ELF-1 (cell line): ENCODE measurements around the gene TUSC2.
A peak's percentile ranks its signal among the peaks of the same experiment; 100 is the strongest.

Experiments used
- DNase-seq: peaks from one replicate; pipeline ENCODE4 v3.0.0-alpha.2; 2016; ENCODE audit warnings: low read depth, low spot score

Gene TUSC2

GRCh38 chr3:50354850-50355249 lies 26.8 kb upstream of the TUSC2 start:
- no peak for DNase-seq

DNA sequence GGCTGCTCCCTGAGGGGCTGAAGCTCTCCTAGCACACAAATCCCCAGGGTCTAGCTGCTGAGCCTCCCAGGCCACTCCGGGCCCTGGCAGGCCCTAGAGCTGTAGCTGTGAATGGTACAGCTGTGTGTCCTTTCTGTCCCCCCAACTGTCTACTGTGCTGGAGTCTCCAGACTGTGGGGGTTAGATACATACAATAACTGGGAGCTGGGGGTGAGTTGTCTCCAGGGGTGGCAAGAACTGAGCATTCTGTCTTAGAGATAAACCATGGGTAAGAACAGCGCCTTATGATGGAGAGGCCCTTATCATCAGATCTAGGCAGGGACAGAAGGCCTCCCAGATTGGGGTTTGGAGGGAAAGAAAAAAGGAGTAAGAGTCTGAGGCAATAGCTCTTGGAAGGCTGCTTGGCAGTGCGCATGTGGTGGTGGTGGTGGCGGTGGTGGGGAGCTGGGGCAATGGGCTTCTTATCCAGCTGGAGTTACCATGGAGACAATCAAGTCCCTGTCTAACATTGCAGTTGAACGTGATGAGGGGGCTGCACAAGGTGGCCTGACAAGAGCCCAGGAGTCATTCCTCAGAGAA lies 26.3 kb upstream of the TUSC2 start:
- DNase-seq: no peak

DNA sequence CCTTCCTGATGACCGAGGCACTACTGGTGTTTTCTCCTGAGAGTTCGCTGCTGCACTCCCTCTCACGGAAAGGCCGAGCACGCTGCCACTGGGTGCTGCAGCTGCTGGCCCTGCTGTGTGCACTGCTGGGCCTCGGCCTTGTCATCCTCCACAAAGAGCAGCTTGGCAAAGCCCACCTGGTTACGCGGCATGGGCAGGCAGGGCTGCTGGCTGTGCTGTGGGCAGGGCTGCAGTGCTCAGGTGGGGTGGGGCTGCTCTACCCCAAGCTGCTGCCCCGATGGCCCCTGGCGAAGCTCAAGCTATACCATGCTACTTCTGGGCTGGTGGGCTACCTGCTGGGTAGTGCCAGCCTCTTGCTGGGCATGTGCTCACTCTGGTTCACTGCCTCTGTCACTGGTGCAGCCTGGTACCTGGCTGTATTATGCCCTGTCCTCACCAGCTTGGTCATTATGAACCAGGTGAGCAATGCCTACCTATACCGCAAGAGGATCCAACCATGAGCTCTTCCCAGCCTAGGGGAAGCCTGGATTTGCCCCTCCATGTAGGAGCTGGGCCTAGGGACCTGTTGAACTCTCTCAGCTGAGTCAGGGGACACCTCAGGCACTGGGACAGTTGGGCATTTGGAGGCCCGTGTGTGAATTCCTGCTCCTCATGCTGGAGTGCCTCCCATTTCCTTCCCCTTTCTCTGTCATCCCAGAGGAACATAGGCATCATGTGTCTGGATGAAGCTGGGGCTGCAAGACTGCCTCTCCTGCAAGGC lies 25.4 kb upstream of the TUSC2 start:
- DNase-seq: no peak

GRCh38 chr3:50352781-50353180 lies 24.8 kb upstream of the TUSC2 start:
- no peak for DNase-seq

DNA sequence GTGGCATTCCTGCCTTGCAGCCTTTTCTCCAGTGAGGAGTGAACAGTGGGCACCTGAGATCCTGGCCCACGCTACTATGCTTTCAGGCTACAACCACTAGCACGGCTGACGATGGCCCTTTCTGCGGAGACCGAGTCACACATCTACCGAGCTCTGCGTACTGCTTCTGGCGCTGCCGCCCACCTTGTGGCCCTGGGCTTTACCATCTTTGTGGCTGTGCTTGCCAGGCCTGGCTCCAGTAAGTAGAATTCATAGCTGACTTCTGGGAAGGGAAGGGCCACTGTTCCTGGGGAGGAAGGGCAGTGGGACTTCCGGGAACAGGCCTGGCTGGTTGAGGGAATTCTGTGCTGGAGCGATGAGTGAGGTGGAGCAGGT lies 23.3 kb upstream of the TUSC2 start:
- no peak for DNase-seq

GRCh38 chr3:50350527-50351322 lies 22.7 kb upstream of the TUSC2 start, which contains the start of the genes CYB561D2 and NPRL2:
CYB561D2 (plus strand) TSS chr3:50350862; CDS start chr3:50351434, 572 bp downstream.
NPRL2 (minus strand) TSS chr3:50350775; CDS start chr3:50350652, 123 bp downstream.
- DNase-seq: peak; percentile 95

GRCh38 chr3:50350213-50350526 lies 22.1 kb upstream of the TUSC2 start:
- no peak for DNase-seq

- peak; percentile 66 for DNase-seq
Observed at GRCh38 chr3:50347187-50347813, 19.3 kb upstream of the TUSC2 start.

- peak; percentile 86 for DNase-seq
Observed at GRCh38 chr3:50345586-50346234, 17.7 kb upstream of the TUSC2 start, which contains the start of gene ZMYND10. ZMYND10 (minus strand) TSS chr3:50345732; CDS start chr3:50345579, 153 bp downstream.

GRCh38 chr3:50345008-50345407 lies 17.0 kb upstream of the TUSC2 start:
- no peak for DNase-seq

DNA sequence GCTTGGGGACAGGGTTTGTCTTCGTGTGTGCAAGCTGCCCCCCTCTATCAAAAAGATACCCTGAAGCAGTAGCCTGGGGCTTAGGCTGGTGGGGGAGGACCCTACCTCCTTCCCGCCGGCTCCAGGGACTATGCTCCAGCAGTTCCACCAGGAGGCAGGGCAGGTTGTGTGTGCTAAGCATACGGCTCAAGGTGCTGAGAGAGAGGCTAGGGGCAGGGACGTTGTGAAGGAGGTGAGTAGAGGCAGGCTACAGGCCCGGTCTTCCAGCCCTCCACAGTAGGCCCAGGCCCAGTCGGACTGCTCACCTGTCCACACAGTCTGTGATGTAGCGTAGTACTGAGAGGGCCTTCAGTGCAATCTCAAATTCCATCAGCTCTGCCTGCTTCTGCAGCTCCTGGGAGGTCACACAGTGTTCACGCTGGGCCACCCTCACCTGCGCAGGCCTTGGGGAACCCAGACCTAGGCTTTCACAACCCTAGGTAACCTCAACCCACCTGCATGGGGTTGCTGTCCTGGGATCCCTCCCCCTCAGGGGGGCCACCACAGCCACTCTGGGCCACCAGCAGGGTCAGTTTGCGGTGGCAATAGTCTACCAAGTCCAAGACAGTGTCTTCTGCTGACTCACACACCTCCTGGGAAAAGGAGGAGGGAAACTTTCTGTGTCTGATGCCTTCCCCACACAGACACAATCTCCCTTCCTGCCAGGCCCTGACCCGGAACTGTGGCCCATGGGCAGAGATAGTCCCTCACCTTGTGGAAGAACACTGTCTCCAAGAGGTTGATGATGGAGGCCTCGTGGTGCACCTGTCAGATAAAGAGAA lies 15.0 kb upstream of the TUSC2 start:
- peak; percentile 48 for DNase-seq

DNA sequence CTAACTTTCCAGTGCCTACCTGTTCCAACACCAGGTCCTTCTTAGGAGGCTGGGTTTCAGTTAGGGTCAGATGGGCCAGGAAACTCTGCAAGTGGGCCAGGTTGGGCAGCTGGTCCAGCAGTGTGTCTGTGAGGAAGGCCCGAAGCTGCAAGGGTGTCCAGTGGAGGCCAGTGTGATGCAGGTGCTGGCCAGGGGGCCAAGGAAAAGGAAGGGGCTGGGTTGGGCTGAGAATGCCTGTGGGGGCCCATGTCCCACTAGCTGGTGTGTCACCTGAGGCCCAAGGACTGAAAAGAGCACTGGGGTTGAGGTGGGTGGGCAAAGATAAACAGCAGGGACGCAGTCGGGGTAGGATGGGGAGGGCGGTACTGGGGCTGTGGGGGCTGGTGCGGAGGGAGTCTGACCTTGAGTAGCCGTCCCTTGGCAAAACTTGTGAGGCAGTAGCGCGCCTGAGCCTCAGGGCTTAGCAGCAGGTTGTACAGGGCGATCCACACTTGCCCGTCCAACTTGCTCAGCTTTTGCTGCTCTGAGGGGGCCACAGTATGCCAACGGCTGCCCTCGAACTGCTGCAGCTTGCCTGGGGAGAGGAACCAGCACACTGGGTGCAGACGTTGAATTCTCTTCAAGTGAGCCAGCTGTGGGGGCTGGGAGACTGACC lies 14.1 kb upstream of the TUSC2 start:
- DNase-seq: no peak

GRCh38 chr3:50341537-50341936 lies 13.5 kb upstream of the TUSC2 start:
- no peak for DNase-seq

DNA sequence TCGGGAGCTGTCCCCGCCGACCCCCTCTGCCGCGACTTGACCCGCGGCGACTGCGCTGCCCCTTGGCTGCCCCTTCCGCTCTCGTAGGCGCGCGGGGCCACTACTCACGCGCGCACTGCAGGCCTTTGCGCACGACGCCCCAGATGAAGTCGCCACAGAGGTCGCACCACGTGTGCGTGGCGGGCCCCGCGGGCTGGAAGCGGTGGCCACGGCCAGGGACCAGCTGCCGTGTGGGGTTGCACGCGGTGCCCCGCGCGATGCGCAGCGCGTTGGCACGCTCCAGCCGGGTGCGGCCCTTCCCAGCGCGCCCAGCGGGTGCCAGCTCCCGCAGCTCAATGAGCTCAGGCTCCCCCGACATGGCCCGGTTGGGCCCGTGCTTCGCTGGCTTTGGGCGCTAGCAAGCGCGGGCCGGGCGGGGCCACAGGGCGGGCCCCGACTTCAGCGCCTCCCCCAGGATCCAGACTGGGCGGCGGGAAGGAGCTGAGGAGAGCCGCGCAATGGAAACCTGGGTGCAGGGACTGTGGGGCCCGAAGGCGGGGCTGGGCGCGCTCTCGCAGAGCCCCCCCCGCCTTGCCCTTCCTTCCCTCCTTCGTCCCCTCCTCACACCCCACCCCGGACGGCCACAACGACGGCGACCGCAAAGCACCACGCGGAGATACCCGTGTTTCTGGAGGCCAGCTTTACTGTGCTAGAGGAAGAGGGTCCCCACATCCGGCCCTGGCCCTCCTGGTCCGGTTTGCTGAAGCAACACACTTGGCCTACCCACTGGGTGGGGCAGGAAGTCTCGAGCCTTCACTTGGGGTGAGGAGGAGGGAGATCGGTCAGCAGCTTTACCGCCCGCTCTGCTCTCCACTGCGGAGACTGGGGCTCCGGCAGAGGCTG lies 12.7 kb upstream of the TUSC2 start, which contains the start of gene RASSF1:
RASSF1 (minus strand) TSS at position 389 of the 882 bp plus-strand sequence; CDS start at position 358, 31 bp downstream.
- no peak for DNase-seq

- no peak for DNase-seq
Observed at GRCh38 chr3:50340147-50340447, 12.1 kb upstream of the TUSC2 start.

GRCh38 chr3:50339485-50340146 lies 11.6 kb upstream of the TUSC2 start:
- DNase-seq: no peak

DNA sequence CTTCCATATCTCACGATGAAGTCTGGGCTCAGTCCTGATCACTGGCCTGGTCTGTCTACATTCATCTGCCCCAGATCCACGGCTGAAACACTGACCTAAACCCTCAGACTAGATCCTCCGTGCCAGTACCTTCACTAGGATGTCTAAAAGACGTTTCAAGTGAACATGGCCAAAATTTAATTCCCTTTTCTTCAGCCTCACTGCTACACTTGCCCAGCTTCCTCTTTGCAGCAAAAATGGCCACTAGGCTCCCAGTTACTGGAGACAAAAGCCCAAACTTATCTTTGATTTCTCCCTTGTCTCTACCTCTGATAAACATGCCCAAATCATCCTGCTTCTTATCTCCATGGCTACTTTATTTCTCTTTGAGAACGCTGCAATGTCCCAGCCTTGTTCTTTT lies 10.9 kb upstream of the TUSC2 start:
- no peak for DNase-seq

GRCh38 chr3:50337175-50337861 lies 9.3 kb upstream of the TUSC2 start:
- DNase-seq: peak; percentile 100
